CD14-positive monocyte (primary cell): ENCODE results near the gene LLCFC1. TPM values are rescaled to one million over a fixed set of nuclear protein-coding genes. Genes with fewer than 3 reads are reported as not detected.

ENCODE experiments used
- DNase-seq, 3 donors: peaks; one replicate each; pipeline ENCODE4 v3.0.0-alpha.2; 2011 to 2022
- H2AFZ ChIP-seq: 2 replicates; pipeline ENCODE4 v1.6.0; 2012; ENCODE audit warnings: mild to moderate bottlenecking, low read depth, low read length, inconsistent platforms; ENCODE audit not compliant: insufficient read depth, poor library complexity, severe bottlenecking
- H3K27ac ChIP-seq, 2 donors: 1 replicate in 1 of 2; 2 replicates in 1 of 2; pipeline ENCODE4 v1.5.1; 2012 to 2013; ENCODE audit warnings: low read length in 2 of 2, control low read depth in 1 of 2, inconsistent platforms in 1 of 2, low read depth in 1 of 2, mild to moderate bottlenecking in 1 of 2
- H3K27me3 ChIP-seq, 2 donors: one replicate each; pipeline versions ENCODE4 v1.6.0 to v1.6.1; 2011 to 2013; ENCODE audit warnings: low read length in 2 of 2; ENCODE audit not compliant: control insufficient read depth in 2 of 2, insufficient read depth in 2 of 2
- H3K36me3 ChIP-seq, 2 donors: replicated peaks in 1 of 2; 1 replicate in 1 of 2; 2 replicates in 1 of 2; pipeline versions ENCODE4 v1.5.1 to v1.6.1; 2012 to 2013; ENCODE audit warnings: low read length in 2 of 2, control low read depth in 1 of 2, inconsistent platforms in 1 of 2, mild to moderate bottlenecking in 1 of 2; ENCODE audit not compliant: insufficient read depth in 2 of 2, control insufficient read depth in 1 of 2
- H3K4me1 ChIP-seq, 2 donors: 1 replicate in 1 of 2; 2 replicates in 1 of 2; pipeline versions ENCODE4 v1.5.1 to v1.6.1; 2012 to 2013; ENCODE audit warnings: low read length in 2 of 2, control low read depth in 1 of 2, inconsistent platforms in 1 of 2, mild to moderate bottlenecking in 1 of 2, moderate library complexity in 1 of 2; ENCODE audit not compliant: insufficient read depth in 2 of 2, control insufficient read depth in 1 of 2
- H3K4me2 ChIP-seq: replicated peaks from 2 replicates; pipeline ENCODE3; 2012; ENCODE audit warnings: low read length, moderate library complexity, mild to moderate bottlenecking; ENCODE audit not compliant: poor library complexity, severe bottlenecking; ENCODE audit errors: extremely low read depth
- H3K4me3 ChIP-seq, 3 experiments: fragments of 200-600 bp in 1 of 3; sonication (generic) in 1 of 3; replicated peaks in 1 of 3; 1 replicate in 2 of 3; 2 replicates in 1 of 3; pipeline ENCODE4 v1.5.1; 2011 to 2013; ENCODE audit warnings: low read length in 3 of 3, mild to moderate bottlenecking in 3 of 3, control low read depth in 2 of 3, low read depth in 2 of 3, inconsistent platforms in 1 of 3, moderate library complexity in 1 of 3
- H3K79me2 ChIP-seq: 2 replicates; pipeline ENCODE4 v1.6.0; 2012; ENCODE audit warnings: mild to moderate bottlenecking, control low read depth, inconsistent platforms, low read length, moderate library complexity; ENCODE audit not compliant: insufficient read depth
- H3K9ac ChIP-seq: 2 replicates; pipeline ENCODE4 v1.6.0; 2017; ENCODE audit warnings: low read length, mild to moderate bottlenecking; ENCODE audit not compliant: insufficient read depth, poor library complexity, severe bottlenecking
- H3K9me3 ChIP-seq, 2 donors: replicated peaks in 1 of 2; 1 replicate in 1 of 2; 2 replicates in 1 of 2; pipeline versions ENCODE4 v1.5.1 to v1.6.1; 2012 to 2013; ENCODE audit warnings: low read length in 2 of 2, control low read depth in 1 of 2; ENCODE audit not compliant: control insufficient read depth in 1 of 2, insufficient read depth in 1 of 2
- H4K20me1 ChIP-seq: 2 replicates; pipeline ENCODE4 v1.6.0; 2012; ENCODE audit warnings: mild to moderate bottlenecking, low read length, control low read depth, moderate library complexity; ENCODE audit not compliant: insufficient read depth
- H3K27ac Mint-ChIP-seq, 7 donors: one replicate each; pipeline ENCODE4 v1.8.0; 2020; ENCODE audit warnings: mild to moderate bottlenecking in 7 of 7, mixed read lengths in 7 of 7, moderate library complexity in 6 of 7, inconsistent platforms in 2 of 7
- H3K27me3 Mint-ChIP-seq, 3 donors: one replicate each; pipeline ENCODE4 v1.8.0; 2021 to 2022; ENCODE audit warnings: low read depth in 3 of 3, mild to moderate bottlenecking in 3 of 3, mixed read lengths in 3 of 3, moderate library complexity in 3 of 3, inconsistent platforms in 1 of 3
- H3K36me3 Mint-ChIP-seq, 2 donors: one replicate each; pipeline ENCODE4 v1.8.0; 2020; ENCODE audit warnings: mixed read lengths in 2 of 2, inconsistent platforms in 1 of 2, mild to moderate bottlenecking in 1 of 2
- H3K4me1 Mint-ChIP-seq: one replicate; pipeline ENCODE4 v1.8.0; 2020; ENCODE audit warnings: mild to moderate bottlenecking, mixed read lengths
- H3K4me3 Mint-ChIP-seq, 2 donors: one replicate each; pipeline ENCODE4 v1.8.0; 2020; ENCODE audit warnings: mild to moderate bottlenecking in 2 of 2, mixed read lengths in 2 of 2, moderate library complexity in 1 of 2
- H3K9me3 Mint-ChIP-seq, 7 donors: one replicate each; pipeline ENCODE4 v1.8.0; 2020 to 2022; ENCODE audit warnings: mixed read lengths in 7 of 7, mild to moderate bottlenecking in 6 of 7, moderate library complexity in 6 of 7, inconsistent platforms in 2 of 7
- WGBS: methylation state at CpG from one replicate; pipeline ENCODE4 v1.1.5; 2013; ENCODE audit warnings: missing lambda C conversion rate; ENCODE audit not compliant: insufficient coverage; 5-methylcytosine and 5-hydroxymethylcytosine counted together
- intact Hi-C, 2 donors: fragments of 100-400 bp; cut with micrococcal nuclease; formaldehyde crosslinking; loops; one replicate each; pipeline versions ENCODE4 v1.15.0 to v1.15.1; 2023
- polyA plus RNA-seq, 3 donors: library from polyadenylated mRNA; depleted of rRNA in 1 of 3; unstranded in 2 of 3; stranded (reverse) in 1 of 3; fragments of 300-500 nt in 2 of 3; fragments of >200 nt in 1 of 3; fragmentation: Illumina TruSeq in 2 of 3; gene quantifications; 1 replicate in 2 of 3; 2 replicates in 1 of 3; pipeline ENCODE4 v1.2.3, GENCODE V29; 2012 to 2021
- TF ChIP-seq, protein P1 (sequence below): fragments of 200-600 bp; IDR thresholded peaks from one replicate; pipeline ENCODE4 v1.8.0; 2022; ENCODE audit warnings: antibody characterized with exemption, mild to moderate bottlenecking

LLCFC1 gene
- polyA plus RNA-seq, 3 donors: 0.84 TPM; not detected in 2

DNA sequence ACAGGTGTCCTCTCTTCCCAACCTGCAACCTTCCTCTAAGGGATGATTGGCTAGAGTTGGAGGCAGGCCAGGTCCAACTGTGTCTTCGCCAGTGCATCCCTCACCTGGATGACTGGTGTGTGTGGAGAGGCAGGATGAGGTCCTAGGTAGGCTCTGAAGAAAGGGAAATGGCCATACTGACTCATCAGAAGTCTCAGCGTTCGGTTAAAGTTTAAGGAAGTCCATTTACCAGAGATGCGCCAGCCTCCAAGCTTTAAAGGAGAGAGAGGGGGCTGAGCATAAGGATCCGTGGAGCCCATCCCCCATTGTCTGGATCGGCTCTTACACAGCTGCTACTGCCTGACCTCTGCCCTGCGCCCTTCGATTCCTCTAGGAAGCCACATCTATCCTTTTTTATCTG is 18.4 kb downstream of the LLCFC1 start:
- Histone ChIP-seq H2AFZ (no peak overlapping the region), H3K36me3 (no peaks in the 10 kb centered on the region), H3K4me3 (no peak overlapping the region), H3K4me2 (no peak overlapping the region), H3K27ac (no peak overlapping the region), H3K27me3 (no peaks in the 10 kb centered on the region), H3K9ac (no peak overlapping the region), H3K9me3 (peaks cover 22 to 24% of the 10 kb centered on the region in 2 donors), H3K79me2 (no peaks in the 10 kb centered on the region), H3K4me1 (no peaks in the 10 kb centered on the region), H4K20me1 (no peaks in the 10 kb centered on the region)
- no peak overlapping the region for H3K4me3 Mint-ChIP-seq
- H3K36me3 Mint-ChIP-seq: no peaks in the 10 kb centered on the region
- peaks cover 8 to 12% (median 11%) of the 10 kb centered on the region in 3 donors for H3K27me3 Mint-ChIP-seq
- peak in 2 of 3 donors; percentile 2 to 20 for DNase-seq
- H3K4me1 Mint-ChIP-seq: peaks cover 2% of the 10 kb centered on the region
- H3K9me3 Mint-ChIP-seq: peaks cover 22 to 35% (median 30%) of the 10 kb centered on the region in 7 donors
- TF ChIP-seq, protein P1, sequence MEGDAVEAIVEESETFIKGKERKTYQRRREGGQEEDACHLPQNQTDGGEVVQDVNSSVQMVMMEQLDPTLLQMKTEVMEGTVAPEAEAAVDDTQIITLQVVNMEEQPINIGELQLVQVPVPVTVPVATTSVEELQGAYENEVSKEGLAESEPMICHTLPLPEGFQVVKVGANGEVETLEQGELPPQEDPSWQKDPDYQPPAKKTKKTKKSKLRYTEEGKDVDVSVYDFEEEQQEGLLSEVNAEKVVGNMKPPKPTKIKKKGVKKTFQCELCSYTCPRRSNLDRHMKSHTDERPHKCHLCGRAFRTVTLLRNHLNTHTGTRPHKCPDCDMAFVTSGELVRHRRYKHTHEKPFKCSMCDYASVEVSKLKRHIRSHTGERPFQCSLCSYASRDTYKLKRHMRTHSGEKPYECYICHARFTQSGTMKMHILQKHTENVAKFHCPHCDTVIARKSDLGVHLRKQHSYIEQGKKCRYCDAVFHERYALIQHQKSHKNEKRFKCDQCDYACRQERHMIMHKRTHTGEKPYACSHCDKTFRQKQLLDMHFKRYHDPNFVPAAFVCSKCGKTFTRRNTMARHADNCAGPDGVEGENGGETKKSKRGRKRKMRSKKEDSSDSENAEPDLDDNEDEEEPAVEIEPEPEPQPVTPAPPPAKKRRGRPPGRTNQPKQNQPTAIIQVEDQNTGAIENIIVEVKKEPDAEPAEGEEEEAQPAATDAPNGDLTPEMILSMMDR: no peak
- intact Hi-C loops: no loop called here
- H3K27ac Mint-ChIP-seq: no peak overlapping the region
- WGBS: 26% methylated on average over 3 of the region's 8 CpGs

DNA sequence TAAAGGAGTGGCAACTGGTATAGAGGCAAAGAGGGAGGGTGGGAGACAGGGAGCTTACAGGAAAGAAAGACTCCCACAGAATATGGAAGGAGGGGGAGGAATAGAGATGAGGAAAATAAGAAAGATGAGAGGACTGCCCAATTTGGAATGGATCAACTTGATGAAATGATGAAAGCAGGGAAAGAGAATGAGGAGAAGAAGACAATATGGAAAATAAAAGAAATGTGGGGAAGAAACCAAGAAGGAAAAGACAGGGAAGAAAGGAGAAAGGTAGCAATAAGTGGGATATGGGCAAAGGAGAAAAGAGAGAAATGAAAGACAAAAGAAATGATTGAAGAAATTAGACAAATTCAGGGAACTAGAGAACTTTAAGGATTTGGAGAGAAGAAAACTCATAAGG is 19.9 kb downstream of the LLCFC1 start:
- Mint-ChIP-seq H3K36me3 (no peaks in the 10 kb centered on the region), H3K4me1 (peaks cover 2% of the 10 kb centered on the region), H3K27me3 (peaks cover 6 to 12% (median 10%) of the 10 kb centered on the region in 3 donors), H3K27ac (no peak overlapping the region), H3K4me3 (no peak overlapping the region), H3K9me3 (peaks cover 19 to 28% (median 23%) of the 10 kb centered on the region in 7 donors)
- Histone ChIP-seq H3K9ac (no peak overlapping the region), H3K4me3 (no peak overlapping the region), H3K4me1 (no peaks in the 10 kb centered on the region), H3K36me3 (no peaks in the 10 kb centered on the region), H3K9me3 (peaks cover 17 to 21% of the 10 kb centered on the region in 2 donors), H3K27me3 (no peaks in the 10 kb centered on the region), H4K20me1 (no peaks in the 10 kb centered on the region), H3K27ac (no peak overlapping the region), H2AFZ (no peak overlapping the region), H3K4me2 (no peak overlapping the region), H3K79me2 (no peaks in the 10 kb centered on the region)
- TF ChIP-seq, protein P1: no peak
- no peak for DNase-seq
- intact Hi-C loops: no loop called here
